HEK293 (cell line): ENCODE measurements around the gene FSTL3.

ENCODE experiments used
- CTCF ChIA-PET: fragments of 350-600 bp; formaldehyde crosslinking; extraction: SDS; loops from one replicate; lab custom pipeline; 2021; ENCODE audit warnings: antibody characterized with exemption; lab: Yijun Ruan, JAX
- POLR2A ChIA-PET: fragments of 300-600 bp; formaldehyde crosslinking; extraction: SDS; loops from one replicate; lab custom pipeline; 2020; ENCODE audit warnings: antibody characterized with exemption, inconsistent platforms; lab: Yijun Ruan, JAX
- H3K27ac ChIP-seq: fragments of 200-500 bp; sonication (Bioruptor generic); 2 replicates; pipeline ENCODE4 v1.5.1; 2014; ENCODE audit warnings: low read depth, low read length, control low read depth, inconsistent platforms; ENCODE audit errors: extremely low read depth
- H3K36me3 ChIP-seq, 2 experiments: fragments of 200-500 bp in 1 of 2; sonication (Bioruptor generic) in 1 of 2; 1 replicate in 1 of 2; 2 replicates in 1 of 2; pipeline ENCODE4 v1.5.1; 2014 to 2017; ENCODE audit warnings: inconsistent platforms in 2 of 2, low read length in 2 of 2; ENCODE audit not compliant: control insufficient read depth in 2 of 2, insufficient read depth in 1 of 2
- H3K4me1 ChIP-seq: fragments of 200-500 bp; sonication (Bioruptor generic); 2 replicates; pipeline ENCODE4 v1.5.1; 2014; ENCODE audit warnings: mild to moderate bottlenecking, low read length, inconsistent platforms; ENCODE audit not compliant: control insufficient read depth, insufficient read depth
- H3K4me3 ChIP-seq: 2 replicates; pipeline ENCODE4 v1.5.1; 2011; ENCODE audit warnings: low read depth, mild to moderate bottlenecking, control low read depth, low read length, moderate library complexity
- H3K9me3 ChIP-seq: fragments of 200-500 bp; sonication (Bioruptor generic); 2 replicates; pipeline ENCODE4 v1.5.1; 2014; ENCODE audit warnings: low read depth, low read length, inconsistent platforms; ENCODE audit not compliant: control insufficient read depth, insufficient read depth
- CTCF ChIP-seq: fragments of 450-650 bp; formaldehyde crosslinking; IDR thresholded peaks from 2 replicates; pipeline ENCODE4 v1.5.1; 2016; ENCODE audit warnings: missing biosample characterization, missing genetic modification characterization
- GLIS1 ChIP-seq: fragments of 450-650 bp; formaldehyde crosslinking; IDR thresholded peaks from 2 replicates; pipeline ENCODE4 v1.5.1; 2016; ENCODE audit warnings: missing biosample characterization, missing genetic modification characterization
- INSM2 ChIP-seq: fragments of 450-650 bp; formaldehyde crosslinking; IDR thresholded peaks from 2 replicates; pipeline ENCODE4 v1.5.1; 2016; ENCODE audit warnings: missing biosample characterization, missing genetic modification characterization
- KLF1 ChIP-seq: fragments of 450-650 bp; formaldehyde crosslinking; IDR thresholded peaks from 2 replicates; pipeline ENCODE4 v1.5.1; 2016; ENCODE audit warnings: missing biosample characterization, missing genetic modification characterization
- KLF9 ChIP-seq: fragments of 450-650 bp; formaldehyde crosslinking; IDR thresholded peaks from 2 replicates; pipeline ENCODE4 v1.5.1; 2016; ENCODE audit warnings: missing biosample characterization, missing genetic modification characterization, low read depth
- SCRT1 ChIP-seq: fragments of 450-650 bp; formaldehyde crosslinking; IDR thresholded peaks from 2 replicates; pipeline ENCODE4 v1.5.1; 2016; ENCODE audit warnings: missing biosample characterization, missing genetic modification characterization, borderline replicate concordance
- SP7 ChIP-seq: fragments of 450-650 bp; formaldehyde crosslinking; IDR thresholded peaks from 2 replicates; pipeline ENCODE4 v1.5.1; 2016; ENCODE audit warnings: missing biosample characterization, missing genetic modification characterization
- ZBTB7A ChIP-seq: fragments of 450-650 bp; formaldehyde crosslinking; IDR thresholded peaks from 2 replicates; pipeline ENCODE4 v1.5.1; 2016; ENCODE audit warnings: low read depth, missing biosample characterization, missing genetic modification characterization
- ZFHX2 ChIP-seq: fragments of 450-650 bp; formaldehyde crosslinking; conservative IDR thresholded peaks from 2 replicates; pipeline ENCODE4 v1.5.1; 2016; ENCODE audit warnings: missing biosample characterization, missing genetic modification characterization
- ZNF114 ChIP-seq: fragments of 450-650 bp; formaldehyde crosslinking; IDR thresholded peaks from 2 replicates; pipeline ENCODE4 v1.5.0; 2017; ENCODE audit warnings: missing biosample characterization, missing genetic modification characterization
- ZNF148 ChIP-seq: fragments of 450-650 bp; formaldehyde crosslinking; IDR thresholded peaks from 2 replicates; pipeline ENCODE4 v1.5.0; 2017; ENCODE audit warnings: missing biosample characterization, missing genetic modification characterization, borderline replicate concordance
- ZNF16 ChIP-seq: fragments of 450-650 bp; formaldehyde crosslinking; IDR thresholded peaks from 2 replicates; pipeline ENCODE4 v1.5.1; 2016; ENCODE audit warnings: low read depth, missing biosample characterization, missing genetic modification characterization
- ZNF248 ChIP-seq: fragments of 450-650 bp; formaldehyde crosslinking; IDR thresholded peaks from 2 replicates; pipeline ENCODE4 v1.5.1; 2017; ENCODE audit warnings: missing biosample characterization, missing genetic modification characterization
- ZNF302 ChIP-seq: fragments of 450-650 bp; formaldehyde crosslinking; IDR thresholded peaks from 2 replicates; pipeline ENCODE4 v1.5.1; 2016; ENCODE audit warnings: missing biosample characterization, missing genetic modification characterization, low read depth
- ZNF366 ChIP-seq: fragments of 450-650 bp; formaldehyde crosslinking; conservative IDR thresholded peaks from 2 replicates; pipeline ENCODE4 v1.5.1; 2016; ENCODE audit warnings: missing biosample characterization, missing genetic modification characterization
- ZNF394 ChIP-seq: fragments of 450-650 bp; formaldehyde crosslinking; IDR thresholded peaks from 2 replicates; pipeline ENCODE4 v1.5.1; 2016; ENCODE audit warnings: missing biosample characterization, missing genetic modification characterization, mild to moderate bottlenecking, moderate library complexity, borderline replicate concordance
- ZNF426 ChIP-seq: fragments of 450-650 bp; formaldehyde crosslinking; IDR thresholded peaks from 2 replicates; pipeline ENCODE4 v1.5.1; 2017; ENCODE audit warnings: missing biosample characterization, missing genetic modification characterization, mild to moderate bottlenecking, inconsistent platforms, moderate library complexity
- ZNF558 ChIP-seq: fragments of 450-650 bp; formaldehyde crosslinking; IDR thresholded peaks from 2 replicates; pipeline ENCODE4 v1.5.1; 2016; ENCODE audit warnings: missing biosample characterization, missing genetic modification characterization
- ZNF571 ChIP-seq: fragments of 450-650 bp; formaldehyde crosslinking; IDR thresholded peaks from 2 replicates; pipeline ENCODE4 v1.5.0; 2017; ENCODE audit warnings: missing biosample characterization, missing genetic modification characterization
- ZNF704 ChIP-seq: fragments of 450-650 bp; formaldehyde crosslinking; IDR thresholded peaks from 2 replicates; pipeline ENCODE4 v1.5.1; 2016; ENCODE audit warnings: missing biosample characterization, missing genetic modification characterization
- ZNF768 ChIP-seq: fragments of 450-650 bp; formaldehyde crosslinking; IDR thresholded peaks from 2 replicates; pipeline ENCODE4 v1.5.1; 2018; ENCODE audit warnings: missing biosample characterization, mild to moderate bottlenecking, missing genetic modification characterization
- ZNF777 ChIP-seq: fragments of 450-650 bp; formaldehyde crosslinking; IDR thresholded peaks from 2 replicates; pipeline ENCODE4 v1.5.1; 2017; ENCODE audit warnings: missing biosample characterization, missing genetic modification characterization, borderline replicate concordance
- ZSCAN16 ChIP-seq: fragments of 450-650 bp; formaldehyde crosslinking; IDR thresholded peaks from 2 replicates; pipeline ENCODE4 v1.5.1; 2016; ENCODE audit warnings: missing biosample characterization, missing genetic modification characterization
- ZSCAN18 ChIP-seq: fragments of 450-650 bp; formaldehyde crosslinking; IDR thresholded peaks from 2 replicates; pipeline ENCODE4 v1.5.1; 2016; ENCODE audit warnings: missing biosample characterization, missing genetic modification characterization

Gene FSTL3

GRCh38 chr19:650121-650520 lies 26.1 kb upstream of the FSTL3 start:
- no peaks in the 10 kb centered on the region for H3K9me3 ChIP-seq
- no peaks in the 10 kb centered on the region for H3K4me1 ChIP-seq
- H3K36me3 ChIP-seq = peaks cover 11 to 85% of the 10 kb centered on the region in 2 experiments; a peak in 2 of 3 replicates
- H3K4me3 ChIP-seq = no peak overlapping the region
- TF ChIP-seq ZNF571 (tag by site-specific recombination) (no peak), GLIS1 (peak; percentile 18; the same call in 1 of the 2 replicates), ZFHX2 (peak; percentile 24; the same call in 1 of the 2 replicates)
- TF ChIP-seq, all 188 proteins: peak for 2
- ChIA-PET CTCF (no interaction called here), POLR2A (no interaction called here)
- no peak overlapping the region for H3K27ac ChIP-seq

GRCh38 chr19:651114-651818 lies 24.9 kb upstream of the FSTL3 start:
- no peak overlapping the region for H3K4me3 ChIP-seq
- TF ChIP-seq KLF1 = no peak
- no peak for TF ChIP-seq INSM2
- TF ChIP-seq ZNF16 (tag by site-specific recombination) = no peak
- no peak for TF ChIP-seq ZNF777 (tag by site-specific recombination)
- no peak for TF ChIP-seq ZBTB7A (tag by site-specific recombination)
- TF ChIP-seq ZNF558 (tag by site-specific recombination) = no peak
- no peak for TF ChIP-seq ZNF302 (tag by site-specific recombination)
- peaks cover 12 to 87% of the 10 kb centered on the region in 2 experiments; a peak in 2 of 3 replicates for H3K36me3 ChIP-seq
- H3K27ac ChIP-seq = no peak overlapping the region
- no peaks in the 10 kb centered on the region for H3K4me1 ChIP-seq
- ChIA-PET POLR2A (no interaction called here), CTCF (no interaction called here)
- H3K9me3 ChIP-seq = no peaks in the 10 kb centered on the region

- Histone ChIP-seq H3K4me3 (no peak overlapping the region), H3K9me3 (no peaks in the 10 kb centered on the region), H3K4me1 (no peaks in the 10 kb centered on the region), H3K36me3 (peaks cover 12 to 83% of the 10 kb centered on the region in 2 experiments; a peak in 2 of 3 replicates), H3K27ac (no peak overlapping the region)
- POLR2A ChIA-PET = no interaction called here
- CTCF ChIA-PET = no interaction called here
- TF ChIP-seq ZNF248 (tag by site-specific recombination) = no peak
- TF ChIP-seq KLF9 = no peak
- no peak for TF ChIP-seq ZNF426 (tag by site-specific recombination)
- TF ChIP-seq ZSCAN16 = no peak
- no peak for TF ChIP-seq SP7 (tag by site-specific recombination)
- no peak for TF ChIP-seq CTCF (tag by site-specific recombination)
- TF ChIP-seq ZNF768 (tag by site-specific recombination) = no peak
- TF ChIP-seq ZNF366 (tag by site-specific recombination) = no peak
- TF ChIP-seq ZNF704 (tag by site-specific recombination) = no peak
- TF ChIP-seq ZNF148 (tag by site-specific recombination) = no peak
- no peak for TF ChIP-seq ZNF114 (tag by site-specific recombination)
- TF ChIP-seq SCRT1 (tag by site-specific recombination) = no peak
- no peak for TF ChIP-seq ZNF394 (tag by site-specific recombination)
- TF ChIP-seq ZSCAN18 (tag by site-specific recombination) = no peak
Observed at GRCh38 chr19:651991-652390, 24.2 kb upstream of the FSTL3 start.
